ENCODE results near the gene SLIT3.

SLIT3 gene

DNA sequence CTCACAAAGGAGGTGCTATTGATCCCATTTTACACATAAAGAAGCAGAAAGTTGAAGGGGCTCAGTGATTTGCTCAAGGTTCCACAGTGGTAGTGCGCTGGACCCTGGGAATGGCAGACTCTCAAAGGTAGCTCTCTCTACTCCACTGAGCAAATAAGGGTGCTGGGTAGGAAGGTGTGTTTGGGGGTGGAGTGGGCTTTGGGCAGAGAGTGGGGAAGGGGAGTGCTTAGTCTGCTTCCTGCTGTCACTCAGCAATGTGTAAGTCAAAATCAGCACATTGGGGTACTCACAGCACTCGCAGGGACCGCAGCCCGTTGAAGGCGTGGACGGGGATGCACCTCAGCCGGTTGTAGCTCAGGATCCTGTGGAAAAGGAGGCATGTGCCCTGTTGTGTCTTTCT, 579.0 kb downstream of the SLIT3 start:
- H4K20me1 ChIP-seq (ENCODE audit: low read depth, low read length), result no peaks in the 10 kb centered on the region

DNA sequence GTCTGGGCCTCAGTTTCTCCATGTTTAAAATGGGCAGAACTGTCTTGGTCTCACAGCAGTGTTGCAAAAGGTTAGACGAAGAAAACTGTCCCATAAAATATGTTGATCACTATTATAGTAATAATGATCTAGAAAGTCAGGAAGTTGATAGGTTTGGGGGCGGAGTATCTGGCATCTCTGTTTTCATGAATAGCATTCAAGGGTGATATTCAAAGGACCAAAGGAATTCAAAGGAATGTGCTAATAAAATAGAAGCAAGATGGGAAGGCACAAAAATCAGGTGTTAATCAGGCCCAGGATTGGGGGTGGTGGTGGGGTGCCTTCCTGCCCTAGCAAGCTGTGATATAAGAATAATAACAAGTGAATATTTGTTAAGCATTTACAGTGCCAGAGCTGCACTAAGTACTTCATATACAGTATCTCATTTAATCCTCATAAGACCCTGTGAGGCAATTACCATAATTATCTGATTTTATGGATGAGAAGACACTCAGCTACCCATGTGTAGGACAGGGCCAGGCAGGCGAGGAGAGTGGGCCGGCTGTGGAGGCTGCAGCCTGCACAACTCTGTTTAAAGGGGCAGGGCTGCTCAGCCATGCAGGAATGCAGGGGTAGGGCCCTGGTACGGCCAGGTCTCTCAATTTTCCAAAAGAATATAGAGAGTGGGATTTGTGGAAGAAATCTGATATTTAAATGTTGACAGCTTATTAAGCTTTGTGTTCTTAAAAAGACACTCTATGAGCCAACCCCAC, 579.8 kb downstream of the SLIT3 start:
- H3K9ac ChIP-seq (ENCODE audit: low read length), result no peak overlapping the region
- H3K79me2 ChIP-seq (ENCODE audit: insufficient read depth, low read length), result no peaks in the 10 kb centered on the region
- no peak overlapping the region for H2AFZ ChIP-seq (ENCODE audit: low read depth, low read length, severe bottlenecking)
- H3K4me3 ChIP-seq (ENCODE audit: insufficient read depth, low read length, poor library complexity, severe bottlenecking), result no peak overlapping the region
- H3K9me3 ChIP-seq (ENCODE audit: insufficient read depth, low read length), result no peaks in the 10 kb centered on the region
- no peak overlapping the region for H3K27ac ChIP-seq (ENCODE audit: low read depth, low read length)
- no peaks in the 10 kb centered on the region for H3K36me3 ChIP-seq (ENCODE audit: low read length)
- no peaks in the 10 kb centered on the region for H3K27me3 ChIP-seq (ENCODE audit: low read length)
- TF ChIP-seq, protein P1, sequence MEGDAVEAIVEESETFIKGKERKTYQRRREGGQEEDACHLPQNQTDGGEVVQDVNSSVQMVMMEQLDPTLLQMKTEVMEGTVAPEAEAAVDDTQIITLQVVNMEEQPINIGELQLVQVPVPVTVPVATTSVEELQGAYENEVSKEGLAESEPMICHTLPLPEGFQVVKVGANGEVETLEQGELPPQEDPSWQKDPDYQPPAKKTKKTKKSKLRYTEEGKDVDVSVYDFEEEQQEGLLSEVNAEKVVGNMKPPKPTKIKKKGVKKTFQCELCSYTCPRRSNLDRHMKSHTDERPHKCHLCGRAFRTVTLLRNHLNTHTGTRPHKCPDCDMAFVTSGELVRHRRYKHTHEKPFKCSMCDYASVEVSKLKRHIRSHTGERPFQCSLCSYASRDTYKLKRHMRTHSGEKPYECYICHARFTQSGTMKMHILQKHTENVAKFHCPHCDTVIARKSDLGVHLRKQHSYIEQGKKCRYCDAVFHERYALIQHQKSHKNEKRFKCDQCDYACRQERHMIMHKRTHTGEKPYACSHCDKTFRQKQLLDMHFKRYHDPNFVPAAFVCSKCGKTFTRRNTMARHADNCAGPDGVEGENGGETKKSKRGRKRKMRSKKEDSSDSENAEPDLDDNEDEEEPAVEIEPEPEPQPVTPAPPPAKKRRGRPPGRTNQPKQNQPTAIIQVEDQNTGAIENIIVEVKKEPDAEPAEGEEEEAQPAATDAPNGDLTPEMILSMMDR (IDR thresholded peaks at IDR 0.05; ENCODE audit: insufficient read depth, low read length, poor library complexity, severe bottlenecking), result no peak
- TF ChIP-seq EZH2phosphoT487 (conservative IDR thresholded peaks at IDR 0.05; ENCODE audit: low read length), result no peak
- no peak overlapping the region for H3K4me2 ChIP-seq (ENCODE audit: low read depth, low read length, poor library complexity, severe bottlenecking)
- no peaks in the 10 kb centered on the region for H3F3A ChIP-seq (ENCODE audit: insufficient read depth)
- H3K9me2 ChIP-seq (replicated peaks; ENCODE audit: insufficient read depth, low read length), result no peaks in the 10 kb centered on the region
- H4K20me1 ChIP-seq (ENCODE audit: low read depth, low read length), result no peaks in the 10 kb centered on the region

More for the DNA sequence above, 579.0 kb downstream of the SLIT3 start:
- H3K36me3 ChIP-seq (ENCODE audit: low read length), result no peaks in the 10 kb centered on the region
- H3F3A ChIP-seq (ENCODE audit: insufficient read depth), result no peaks in the 10 kb centered on the region
- no peak overlapping the region for H3K27ac ChIP-seq (ENCODE audit: low read depth, low read length)
- H3K27me3 ChIP-seq (ENCODE audit: low read length), result no peaks in the 10 kb centered on the region
- no peaks in the 10 kb centered on the region for H3K9me3 ChIP-seq (ENCODE audit: insufficient read depth, low read length)
- H3K4me3 ChIP-seq (ENCODE audit: insufficient read depth, low read length, poor library complexity, severe bottlenecking), result no peak overlapping the region
- no peaks in the 10 kb centered on the region for H3K9me2 ChIP-seq (replicated peaks; ENCODE audit: insufficient read depth, low read length)
- TF ChIP-seq, protein P1 (IDR thresholded peaks at IDR 0.05; ENCODE audit: insufficient read depth, low read length, poor library complexity, severe bottlenecking), result no peak
- no peak for TF ChIP-seq EZH2phosphoT487 (conservative IDR thresholded peaks at IDR 0.05; ENCODE audit: low read length)
- no peak overlapping the region for H2AFZ ChIP-seq (ENCODE audit: low read depth, low read length, severe bottlenecking)
- no peak overlapping the region for H3K9ac ChIP-seq (ENCODE audit: low read length)
- no peaks in the 10 kb centered on the region for H3K79me2 ChIP-seq (ENCODE audit: insufficient read depth, low read length)
- H3K4me2 ChIP-seq (ENCODE audit: low read depth, low read length, poor library complexity, severe bottlenecking), result no peak overlapping the region

DNA sequence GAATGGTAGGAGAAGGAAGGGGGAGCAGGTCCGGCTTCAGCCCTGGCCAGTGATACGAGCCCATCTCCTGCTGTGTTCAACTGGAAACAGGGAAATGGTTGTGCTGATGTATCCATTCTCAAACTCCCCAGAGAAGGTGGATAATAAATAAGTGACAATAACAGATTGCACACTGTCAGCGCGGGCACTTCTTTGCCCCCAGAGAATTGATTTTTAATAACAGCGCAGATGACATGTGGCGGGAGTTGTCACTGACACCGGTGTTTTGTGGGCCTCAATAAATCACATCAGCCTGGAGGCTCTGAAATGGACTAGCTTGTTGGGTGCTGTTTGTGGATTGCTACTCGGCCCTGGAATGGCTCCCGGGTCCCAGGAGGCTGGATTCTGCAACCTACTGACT, 580.4 kb downstream of the SLIT3 start:
- H3K79me2 ChIP-seq (ENCODE audit: insufficient read depth, low read length), result no peaks in the 10 kb centered on the region
- no peaks in the 10 kb centered on the region for H3K27me3 ChIP-seq (ENCODE audit: low read length)
- no peaks in the 10 kb centered on the region for H3K9me3 ChIP-seq (ENCODE audit: insufficient read depth, low read length)
- H3K4me3 ChIP-seq (ENCODE audit: insufficient read depth, low read length, poor library complexity, severe bottlenecking), result no peak overlapping the region
- H3K4me2 ChIP-seq (ENCODE audit: low read depth, low read length, poor library complexity, severe bottlenecking), result no peak overlapping the region
- H3K27ac ChIP-seq (ENCODE audit: low read depth, low read length), result no peak overlapping the region
- H3F3A ChIP-seq (ENCODE audit: insufficient read depth), result no peaks in the 10 kb centered on the region
- H4K20me1 ChIP-seq (ENCODE audit: low read depth, low read length), result no peaks in the 10 kb centered on the region
- H3K36me3 ChIP-seq (ENCODE audit: low read length), result no peaks in the 10 kb centered on the region
- H2AFZ ChIP-seq (ENCODE audit: low read depth, low read length, severe bottlenecking), result no peak overlapping the region
- no peak overlapping the region for H3K9ac ChIP-seq (ENCODE audit: low read length)
- no peaks in the 10 kb centered on the region for H3K9me2 ChIP-seq (replicated peaks; ENCODE audit: insufficient read depth, low read length)
- TF ChIP-seq, protein P1 (IDR thresholded peaks at IDR 0.05; ENCODE audit: insufficient read depth, low read length, poor library complexity, severe bottlenecking), result no peak
- no peak for TF ChIP-seq EZH2phosphoT487 (conservative IDR thresholded peaks at IDR 0.05; ENCODE audit: low read length)

Measured in SU-DHL-6 (cell line).